Measurements from ENCODE around the gene DOC2B.
"Not testable (repeated sequence)": the region's sequence is repeated elsewhere in the genome, so short reads cannot be mapped to it uniquely, and the experiment has no call there.

The DOC2B gene

GRCh38 chr17:136531-136930 lies 44.9 kb downstream of the DOC2B start:
- not testable (repeated sequence) for H3K9me3 ChIP-seq (ENCODE audit: low read length); H3K36me3 ChIP-seq (ENCODE audit: insufficient read depth, low read length); H3K4me1 ChIP-seq (ENCODE audit: insufficient read depth, low read length); H2AFZ ChIP-seq (ENCODE audit: low read depth, low read length); H3K27me3 ChIP-seq (ENCODE audit: insufficient read depth, low read length); H3K4me3 ChIP-seq (ENCODE audit: low read length)

- not testable (repeated sequence) for H3K4me3 ChIP-seq (ENCODE audit: low read length); H3K9me3 ChIP-seq (ENCODE audit: low read length); H3K4me1 ChIP-seq (ENCODE audit: insufficient read depth, low read length); H3K27me3 ChIP-seq (ENCODE audit: insufficient read depth, low read length); H2AFZ ChIP-seq (ENCODE audit: low read depth, low read length); H3K36me3 ChIP-seq (ENCODE audit: insufficient read depth, low read length)
Measured at GRCh38 chr17:135895-136294, 45.6 kb downstream of the DOC2B start.

DNA sequence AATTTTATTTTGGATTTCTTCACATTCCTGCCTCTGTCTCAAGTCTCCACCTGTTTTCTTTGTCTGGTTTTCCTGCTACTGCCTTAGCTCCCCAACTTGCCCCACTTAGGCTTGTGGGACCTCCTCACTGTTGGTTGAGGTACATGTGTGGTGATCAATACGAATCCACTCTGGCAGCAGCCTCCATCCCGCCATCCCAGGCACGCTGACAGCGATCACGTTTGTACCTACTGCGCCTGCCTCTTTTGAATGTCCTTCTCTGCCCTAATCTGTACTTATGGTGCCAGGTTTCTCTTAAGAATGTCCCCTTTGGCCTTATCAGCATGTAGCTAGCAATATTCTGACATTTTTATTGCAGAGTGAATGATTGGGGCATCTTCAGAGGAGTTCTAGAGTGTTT lies 46.4 kb downstream of the DOC2B start:
- H3K9me3 ChIP-seq (ENCODE audit: low read length); H3K4me1 ChIP-seq (ENCODE audit: insufficient read depth, low read length); H3K27me3 ChIP-seq (ENCODE audit: insufficient read depth, low read length); H2AFZ ChIP-seq (ENCODE audit: low read depth, low read length); H3K4me3 ChIP-seq (ENCODE audit: low read length); H3K36me3 ChIP-seq (ENCODE audit: insufficient read depth, low read length): not testable (repeated sequence)

GRCh38 chr17:134332-134785 lies 47.1 kb downstream of the DOC2B start:
- not testable (repeated sequence) for H3K4me1 ChIP-seq (ENCODE audit: insufficient read depth, low read length); H3K4me3 ChIP-seq (ENCODE audit: low read length); H3K9me3 ChIP-seq (ENCODE audit: low read length); H3K36me3 ChIP-seq (ENCODE audit: insufficient read depth, low read length); H3K27me3 ChIP-seq (ENCODE audit: insufficient read depth, low read length); H2AFZ ChIP-seq (ENCODE audit: low read depth, low read length)

DNA sequence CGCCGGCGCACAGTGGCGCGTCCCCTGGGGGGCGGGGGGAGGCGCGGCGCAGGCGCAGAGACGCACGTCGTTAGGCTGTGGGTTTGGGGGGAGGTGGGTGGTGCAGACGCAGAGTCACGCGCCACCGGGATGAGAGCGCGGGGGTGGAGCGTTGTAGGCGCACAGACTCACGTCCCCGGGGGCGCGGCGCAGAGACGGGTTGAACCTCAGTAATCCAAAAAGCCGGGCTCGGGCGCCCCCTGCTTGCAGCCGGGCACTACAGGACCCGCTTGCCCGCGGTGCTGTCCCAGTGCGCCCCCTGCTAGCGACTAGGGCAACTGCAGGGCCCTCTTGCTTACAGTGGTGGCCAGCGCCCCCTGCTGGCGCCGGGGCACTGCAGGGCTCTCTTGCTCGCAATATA lies 47.5 kb downstream of the DOC2B start:
- not testable (repeated sequence) for H3K36me3 ChIP-seq (ENCODE audit: insufficient read depth, low read length); H3K27me3 ChIP-seq (ENCODE audit: insufficient read depth, low read length); H3K4me1 ChIP-seq (ENCODE audit: insufficient read depth, low read length); H2AFZ ChIP-seq (ENCODE audit: low read depth, low read length); H3K9me3 ChIP-seq (ENCODE audit: low read length); H3K4me3 ChIP-seq (ENCODE audit: low read length)

GRCh38 chr17:118339-118917 lies 63.0 kb downstream of the DOC2B start:
- H3K27me3 ChIP-seq (ENCODE audit: insufficient read depth, low read length); H3K9me3 ChIP-seq (ENCODE audit: low read length); H3K36me3 ChIP-seq (ENCODE audit: insufficient read depth, low read length); H2AFZ ChIP-seq (ENCODE audit: low read depth, low read length); H3K4me3 ChIP-seq (ENCODE audit: low read length); H3K4me1 ChIP-seq (ENCODE audit: insufficient read depth, low read length): not testable (repeated sequence)

- not testable (repeated sequence) for H3K36me3 ChIP-seq (ENCODE audit: insufficient read depth, low read length); H3K4me1 ChIP-seq (ENCODE audit: insufficient read depth, low read length); H2AFZ ChIP-seq (ENCODE audit: low read depth, low read length)
Measured at GRCh38 chr17:113111-113510, 68.3 kb downstream of the DOC2B start.

More at GRCh38 chr17:113111-113510, 68.3 kb downstream of the DOC2B start:
- not testable (repeated sequence) for H3K27me3 ChIP-seq (ENCODE audit: insufficient read depth, low read length); H3K9me3 ChIP-seq (ENCODE audit: low read length); H3K4me3 ChIP-seq (ENCODE audit: low read length)
